Neural progenitor cell (in vitro differentiated cells): ENCODE data around the gene C16orf46.

Source experiments
- CTCF ChIP-seq: fragments of 200-600 bp; sonication (generic); IDR thresholded peaks from 2 replicates; pipeline ENCODE4 v1.5.1; 2017; ENCODE audit warnings: antibody characterized with exemption, mild to moderate bottlenecking
- EZH2 ChIP-seq: fragments of 200-600 bp; sonication (generic); IDR thresholded peaks from 2 replicates; pipeline ENCODE4 v1.6.1; 2017; ENCODE audit warnings: antibody characterized with exemption, mild to moderate bottlenecking, moderate library complexity

DNA sequence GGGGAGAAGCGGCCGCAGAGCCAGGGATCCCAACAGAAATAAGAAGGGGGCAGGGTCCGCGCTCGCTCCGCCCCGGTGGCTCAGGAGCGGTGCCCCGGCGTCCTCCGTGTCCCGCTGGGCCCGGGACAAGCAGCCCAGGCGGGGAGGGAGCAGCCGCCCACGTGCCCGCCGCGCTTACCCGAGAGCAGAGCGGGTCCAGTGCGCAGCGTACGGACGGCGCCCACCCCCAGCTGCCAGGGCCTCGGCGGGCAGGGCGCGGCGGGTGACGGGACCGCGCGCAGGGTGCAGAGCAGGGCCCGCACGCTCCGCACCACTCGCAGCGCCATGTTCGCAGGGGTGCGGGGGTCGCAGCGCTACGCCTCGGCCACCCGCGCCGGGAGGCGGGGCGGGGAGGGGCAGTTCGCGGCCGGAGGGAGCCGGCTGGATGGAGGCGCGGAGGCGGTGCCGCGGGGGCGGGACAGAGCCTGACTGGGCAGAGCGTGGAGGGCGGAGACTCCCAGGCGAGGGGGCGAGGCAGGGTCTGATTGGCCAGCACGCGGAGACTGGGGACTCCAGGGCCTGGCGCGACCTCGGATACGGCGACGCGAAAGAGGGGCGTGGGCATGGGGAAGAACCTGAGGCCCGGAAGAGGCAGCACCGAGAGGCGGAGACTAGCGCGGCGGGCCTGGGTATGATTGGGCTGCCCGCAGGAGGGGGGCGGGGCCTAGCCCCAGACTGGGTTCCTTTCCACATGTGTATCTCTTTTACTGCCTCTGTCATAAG is 19.1 kb upstream of the C16orf46 start, which contains the start of gene GCSH:
- no peak for TF ChIP-seq CTCF
- no peak for TF ChIP-seq EZH2
